ENCODE results near the gene HSPH1.
A peak's percentile ranks its signal among the peaks of the same experiment; 100 is the strongest.

The HSPH1 gene

GRCh38 chr13:31175847-31176532 lies 14.3 kb upstream of the HSPH1 start:
- DNase-seq: no peak

GRCh38 chr13:31174018-31174417 lies 12.3 kb upstream of the HSPH1 start:
- DNase-seq: no peak

- no peak for DNase-seq
Measured at GRCh38 chr13:31172535-31172934, 10.8 kb upstream of the HSPH1 start.

GRCh38 chr13:31172001-31172400 lies 10.3 kb upstream of the HSPH1 start:
- DNase-seq: no peak

GRCh38 chr13:31168736-31169135 lies 7.0 kb upstream of the HSPH1 start:
- DNase-seq: no peak

- DNase-seq: no peak
Measured at GRCh38 chr13:31168166-31168565, 6.5 kb upstream of the HSPH1 start.

GRCh38 chr13:31167490-31167889 lies 5.8 kb upstream of the HSPH1 start:
- DNase-seq: peak; percentile 52

- no peak for DNase-seq
Measured at GRCh38 chr13:31166591-31166990, 4.9 kb upstream of the HSPH1 start.

- peak; percentile 98 for DNase-seq
Measured at GRCh38 chr13:31162151-31163008, 676 bp upstream of the HSPH1 start.

- DNase-seq: peak; percentile 79
Measured at GRCh38 chr13:31160857-31161556, 697 bp downstream of the HSPH1 start.

- peak; percentile 39 for DNase-seq
Measured at GRCh38 chr13:31159306-31159705, 2.4 kb downstream of the HSPH1 start.

GRCh38 chr13:31154939-31155338 lies 6.8 kb downstream of the HSPH1 start:
- DNase-seq: no peak

- no peak for DNase-seq
Measured at GRCh38 chr13:31151837-31152236, 9.9 kb downstream of the HSPH1 start.

- no peak for DNase-seq
Measured at GRCh38 chr13:31150315-31150985, 11.3 kb downstream of the HSPH1 start.

GRCh38 chr13:31149604-31150003 lies 12.1 kb downstream of the HSPH1 start:
- DNase-seq: no peak

- DNase-seq: no peak
Measured at GRCh38 chr13:31145417-31145816, 16.3 kb downstream of the HSPH1 start.

- peak; percentile 19 for DNase-seq
Measured at GRCh38 chr13:31138515-31138914, 23.2 kb downstream of the HSPH1 start.

GRCh38 chr13:31136724-31137123 lies 25.0 kb downstream of the HSPH1 start:
- DNase-seq: no peak

- DNase-seq: peak; percentile 48
Measured at GRCh38 chr13:31134039-31134711, 27.5 kb downstream of the HSPH1 start.

- no peak for DNase-seq
Measured at GRCh38 chr13:31133621-31134020, 28.1 kb downstream of the HSPH1 start.

- DNase-seq: peak; percentile 9
Measured at GRCh38 chr13:31131470-31131961, 30.2 kb downstream of the HSPH1 start.

GRCh38 chr13:31129419-31129818 lies 32.3 kb downstream of the HSPH1 start:
- DNase-seq: no peak

All from activated CD4-positive, alpha-beta T cell treated with anti-CD3 and anti-CD28 coated beads, Interleukin-10, Interleukin-2, amounts not matched to agents 100 ng/mL and 50 ng/mL, durations not matched to agents 16 hours and 8 hours (primary cell).